ENCODE data around the gene MORC4. TPM values are rescaled to one million over a fixed set of nuclear protein-coding genes. Genes with fewer than 3 reads are reported as not detected.

MORC4 gene
- total RNA-seq, 1 donor from 2014 or later, result 18.1 TPM

- Mint-ChIP-seq H3K4me3 (no peak overlapping the region), H3K27ac (no peak overlapping the region), H3K4me1 (ENCODE audit: unreplicated experiment) (no peaks in the 10 kb centered on the region), H3K27me3 (no peaks in the 10 kb centered on the region), H3K36me3 (peaks cover 19% of the 10 kb centered on the region), H3K9me3 (no peaks in the 10 kb centered on the region)
- TF ChIP-seq, protein P1, sequence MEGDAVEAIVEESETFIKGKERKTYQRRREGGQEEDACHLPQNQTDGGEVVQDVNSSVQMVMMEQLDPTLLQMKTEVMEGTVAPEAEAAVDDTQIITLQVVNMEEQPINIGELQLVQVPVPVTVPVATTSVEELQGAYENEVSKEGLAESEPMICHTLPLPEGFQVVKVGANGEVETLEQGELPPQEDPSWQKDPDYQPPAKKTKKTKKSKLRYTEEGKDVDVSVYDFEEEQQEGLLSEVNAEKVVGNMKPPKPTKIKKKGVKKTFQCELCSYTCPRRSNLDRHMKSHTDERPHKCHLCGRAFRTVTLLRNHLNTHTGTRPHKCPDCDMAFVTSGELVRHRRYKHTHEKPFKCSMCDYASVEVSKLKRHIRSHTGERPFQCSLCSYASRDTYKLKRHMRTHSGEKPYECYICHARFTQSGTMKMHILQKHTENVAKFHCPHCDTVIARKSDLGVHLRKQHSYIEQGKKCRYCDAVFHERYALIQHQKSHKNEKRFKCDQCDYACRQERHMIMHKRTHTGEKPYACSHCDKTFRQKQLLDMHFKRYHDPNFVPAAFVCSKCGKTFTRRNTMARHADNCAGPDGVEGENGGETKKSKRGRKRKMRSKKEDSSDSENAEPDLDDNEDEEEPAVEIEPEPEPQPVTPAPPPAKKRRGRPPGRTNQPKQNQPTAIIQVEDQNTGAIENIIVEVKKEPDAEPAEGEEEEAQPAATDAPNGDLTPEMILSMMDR (conservative IDR thresholded peaks at IDR 0.05), result peak; percentile 62
- no peak for DNase-seq (ENCODE audit: extremely low spot score, unreplicated experiment)
Measured at GRCh38 chrX:106952988-106953387, 47.0 kb downstream of the MORC4 start.

DNA sequence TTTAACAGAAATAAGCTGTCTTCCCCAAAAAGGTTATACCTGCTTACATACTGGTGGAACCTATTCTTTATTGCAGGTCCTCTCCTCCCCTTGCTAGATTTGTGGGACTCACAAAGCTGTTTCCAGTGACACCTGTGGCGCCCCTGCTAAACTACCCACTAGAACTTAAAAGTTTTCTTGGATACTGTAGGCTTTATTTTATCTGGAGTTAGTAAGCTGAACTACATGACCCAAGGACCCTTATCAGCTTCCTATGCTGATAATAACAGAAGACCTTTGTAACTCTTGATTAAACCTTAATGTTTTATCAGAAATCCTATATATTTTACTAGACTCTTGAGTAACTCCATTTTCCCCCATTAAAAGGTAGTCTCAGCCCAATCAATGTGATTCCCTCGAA lies 47.5 kb downstream of the MORC4 start:
- TF ChIP-seq, protein P1 (conservative IDR thresholded peaks at IDR 0.05), result no peak
- Mint-ChIP-seq H3K4me3 (no peak overlapping the region), H3K27ac (no peak overlapping the region)

DNA sequence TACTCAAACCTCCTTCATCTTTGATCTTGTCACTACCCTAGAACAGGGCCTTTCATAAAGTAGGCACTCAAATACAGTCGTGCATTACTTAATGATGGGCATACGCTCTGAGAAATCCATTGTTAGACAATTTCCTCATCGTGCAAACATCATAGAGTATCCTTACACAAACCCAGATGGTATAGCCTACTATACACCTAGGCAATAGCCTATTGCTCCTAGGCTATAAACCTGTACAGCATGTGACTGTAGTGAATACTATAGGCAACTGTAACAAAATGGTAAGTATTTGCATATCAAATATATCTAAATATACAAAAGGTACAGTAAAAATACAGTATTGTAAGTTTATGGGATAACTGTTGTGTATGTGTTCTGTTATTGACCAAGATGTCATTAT lies 47.9 kb downstream of the MORC4 start:
- H3K27ac Mint-ChIP-seq, result no peak overlapping the region
- DNase-seq (ENCODE audit: extremely low spot score, unreplicated experiment), result no peak
- H3K9me3 Mint-ChIP-seq, result no peaks in the 10 kb centered on the region
- H3K4me1 Mint-ChIP-seq (ENCODE audit: unreplicated experiment), result no peaks in the 10 kb centered on the region
- peaks cover 15% of the 10 kb centered on the region for H3K36me3 Mint-ChIP-seq
- TF ChIP-seq, protein P1 (conservative IDR thresholded peaks at IDR 0.05), result no peak
- H3K4me3 Mint-ChIP-seq, result no peak overlapping the region
- no peaks in the 10 kb centered on the region for H3K27me3 Mint-ChIP-seq

More for the DNA sequence above, 47.5 kb downstream of the MORC4 start:
- Mint-ChIP-seq H3K36me3 (peaks cover 15% of the 10 kb centered on the region), H3K27me3 (no peaks in the 10 kb centered on the region), H3K4me1 (ENCODE audit: unreplicated experiment) (no peaks in the 10 kb centered on the region), H3K9me3 (no peaks in the 10 kb centered on the region)
- no peak for DNase-seq (ENCODE audit: extremely low spot score, unreplicated experiment)

DNA sequence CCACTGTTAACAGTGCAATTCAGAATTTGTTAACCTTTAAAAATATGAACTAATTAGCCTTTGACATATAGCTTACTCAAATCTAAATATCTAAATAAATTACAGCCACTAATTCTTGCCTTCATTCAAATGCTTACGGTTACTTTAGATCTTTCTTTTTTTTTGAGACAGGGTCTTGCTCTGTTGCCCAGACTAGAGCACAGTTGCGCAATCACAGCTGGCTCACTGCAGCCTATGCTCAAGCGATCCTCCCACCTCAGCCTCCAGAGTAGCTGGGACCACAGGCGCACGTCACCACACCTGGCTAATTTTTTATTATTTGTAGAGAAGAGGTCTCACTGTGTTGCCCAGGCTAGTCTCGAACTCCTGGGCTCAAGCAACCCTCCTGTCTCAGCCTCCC lies 48.8 kb downstream of the MORC4 start:
- Mint-ChIP-seq H3K9me3 (no peaks in the 10 kb centered on the region), H3K4me1 (ENCODE audit: unreplicated experiment) (no peaks in the 10 kb centered on the region), H3K4me3 (no peak overlapping the region)

GRCh38 chrX:106950381-106950780 lies 49.6 kb downstream of the MORC4 start:
- H3K36me3 Mint-ChIP-seq, result peaks cover 12% of the 10 kb centered on the region
- no peak overlapping the region for H3K27ac Mint-ChIP-seq
- DNase-seq (ENCODE audit: extremely low spot score, unreplicated experiment), result no peak
- H3K9me3 Mint-ChIP-seq, result no peaks in the 10 kb centered on the region
- H3K4me3 Mint-ChIP-seq, result no peak overlapping the region
- no peaks in the 10 kb centered on the region for H3K27me3 Mint-ChIP-seq
- no peaks in the 10 kb centered on the region for H3K4me1 Mint-ChIP-seq (ENCODE audit: unreplicated experiment)
- TF ChIP-seq, protein P1 (conservative IDR thresholded peaks at IDR 0.05), result no peak

More for the DNA sequence above, 48.8 kb downstream of the MORC4 start:
- DNase-seq (ENCODE audit: extremely low spot score, unreplicated experiment), result no peak
- TF ChIP-seq, protein P1 (conservative IDR thresholded peaks at IDR 0.05), result no peak
- Mint-ChIP-seq H3K36me3 (peaks cover 15% of the 10 kb centered on the region), H3K27ac (no peak overlapping the region), H3K27me3 (no peaks in the 10 kb centered on the region)

DNA sequence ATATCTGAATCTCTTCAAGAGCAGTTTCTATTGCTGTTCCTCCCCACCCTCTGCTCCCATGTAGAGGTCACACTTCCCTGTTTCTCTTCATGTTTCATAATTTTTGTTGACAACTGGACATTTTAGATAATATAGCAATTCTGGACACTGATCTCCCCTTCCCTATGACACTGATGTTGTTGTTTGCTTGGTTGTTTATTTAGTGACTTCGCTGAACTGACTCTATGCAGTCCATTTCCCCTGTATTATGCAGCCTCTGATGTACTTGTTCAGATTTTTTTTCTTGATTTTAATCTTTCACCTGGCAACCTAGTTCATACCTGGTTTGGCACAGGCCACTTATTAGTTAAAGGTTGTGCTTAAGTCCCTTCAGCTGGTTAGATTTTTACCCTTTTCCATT lies 50.6 kb downstream of the MORC4 start:
- H3K36me3 Mint-ChIP-seq, result peaks cover 10% of the 10 kb centered on the region
- H3K27me3 Mint-ChIP-seq, result no peaks in the 10 kb centered on the region
- no peak overlapping the region for H3K4me3 Mint-ChIP-seq
- DNase-seq (ENCODE audit: extremely low spot score, unreplicated experiment), result no peak
- no peaks in the 10 kb centered on the region for H3K9me3 Mint-ChIP-seq
- H3K4me1 Mint-ChIP-seq (ENCODE audit: unreplicated experiment), result no peaks in the 10 kb centered on the region
- no peak overlapping the region for H3K27ac Mint-ChIP-seq
- TF ChIP-seq, protein P1 (conservative IDR thresholded peaks at IDR 0.05), result no peak
